Stimulated activated CD8-positive, alpha-beta memory T cell treated with anti-CD3 and anti-CD28 coated beads, Interleukin-4, amount 100 ng/mL, for 1 hour (primary cell): Measurements from ENCODE around the gene EIF4G3.
"Not testable (repeated sequence)": the region's sequence is repeated elsewhere in the genome, so short reads cannot be mapped to it uniquely, and the experiment has no call there.

Experiments used
- DNase-seq, 2 donors: peaks; one replicate each; pipeline ENCODE4 v3.0.0-alpha.2; 2020; ENCODE audit warnings: low read depth in 2 of 2, low spot score in 1 of 2

EIF4G3 gene

GRCh38 chr1:20956272-20956671, 220.4 kb downstream of the EIF4G3 start:
- no peak for DNase-seq

- DNase-seq: no peak
These were observed 226.0 kb downstream of the EIF4G3 start for GRCh38 chr1:20950679-20951078.

- DNase-seq: no peak
These were observed 226.7 kb downstream of the EIF4G3 start for GRCh38 chr1:20949871-20950590.

- no peak for DNase-seq
These were observed 228.6 kb downstream of the EIF4G3 start for GRCh38 chr1:20948101-20948500.

- DNase-seq: no peak
These were observed 229.3 kb downstream of the EIF4G3 start for GRCh38 chr1:20947409-20947808.

GRCh38 chr1:20936621-20937020, 240.1 kb downstream of the EIF4G3 start:
- no peak for DNase-seq

GRCh38 chr1:20936216-20936615, 240.5 kb downstream of the EIF4G3 start:
- no peak for DNase-seq

GRCh38 chr1:20935717-20936116, 241.0 kb downstream of the EIF4G3 start:
- no peak for DNase-seq

- DNase-seq: no peak
These were observed 244.2 kb downstream of the EIF4G3 start for GRCh38 chr1:20932437-20932977.

GRCh38 chr1:20931930-20932436, 244.7 kb downstream of the EIF4G3 start:
- DNase-seq: no peak

GRCh38 chr1:20930427-20930826, 246.3 kb downstream of the EIF4G3 start:
- DNase-seq: no peak

GRCh38 chr1:20928146-20928545, 248.6 kb downstream of the EIF4G3 start:
- no peak for DNase-seq

GRCh38 chr1:20921285-20921684, 255.4 kb downstream of the EIF4G3 start:
- no peak for DNase-seq

GRCh38 chr1:20913242-20913641, 263.5 kb downstream of the EIF4G3 start:
- DNase-seq: no peak

- DNase-seq: not testable (repeated sequence)
These were observed 269.2 kb downstream of the EIF4G3 start for GRCh38 chr1:20907526-20907925.

- no peak for DNase-seq
These were observed 273.3 kb downstream of the EIF4G3 start for GRCh38 chr1:20903437-20903836.

- no peak for DNase-seq
These were observed 276.6 kb downstream of the EIF4G3 start for GRCh38 chr1:20900056-20900455.

- no peak for DNase-seq
These were observed 277.3 kb downstream of the EIF4G3 start for GRCh38 chr1:20899154-20899972.

GRCh38 chr1:20896826-20897225, 279.9 kb downstream of the EIF4G3 start:
- DNase-seq: no peak

- DNase-seq: no peak
These were observed 282.8 kb downstream of the EIF4G3 start for GRCh38 chr1:20893931-20894330.

- DNase-seq: no peak
These were observed 285.6 kb downstream of the EIF4G3 start for GRCh38 chr1:20891091-20891490.

GRCh38 chr1:20887246-20887645, 289.5 kb downstream of the EIF4G3 start:
- DNase-seq: no peak
